Osteoblast (primary cell): Measurements from ENCODE around the gene VSIR. TPM values are rescaled to one million over a fixed set of nuclear protein-coding genes. Genes with fewer than 3 reads are reported as not detected.

ENCODE experiments used
- DNase-seq: peaks from one replicate; pipeline ENCODE4 v3.0.0; 2011; ENCODE audit warnings: low spot score, mixed read lengths; ENCODE audit not compliant: insufficient read length; ENCODE audit errors: missing footprints
- H2AFZ ChIP-seq: 2 replicates; pipeline ENCODE4 v1.6.0; 2011; ENCODE audit warnings: mild to moderate bottlenecking, low read length
- H3K27ac ChIP-seq: 2 replicates; pipeline ENCODE4 v1.5.1; 2011; ENCODE audit warnings: mild to moderate bottlenecking, low read depth, low read length, moderate library complexity
- H3K27me3 ChIP-seq: 2 replicates; pipeline ENCODE4 v1.6.0; 2012; ENCODE audit warnings: mild to moderate bottlenecking, control low read depth, inconsistent platforms, low read length, moderate library complexity; ENCODE audit not compliant: insufficient read depth
- H3K36me3 ChIP-seq: 2 replicates; pipeline ENCODE4 v1.5.1; 2011; ENCODE audit warnings: mild to moderate bottlenecking, low read length, control low read depth, moderate library complexity; ENCODE audit not compliant: insufficient read depth
- H3K4me1 ChIP-seq: 2 replicates; pipeline ENCODE4 v1.5.1; 2011; ENCODE audit warnings: mild to moderate bottlenecking, low read length, control low read depth, moderate library complexity; ENCODE audit not compliant: insufficient read depth
- H3K4me2 ChIP-seq: 2 replicates; pipeline ENCODE4 v1.6.0; 2011; ENCODE audit warnings: mild to moderate bottlenecking, low read length; ENCODE audit not compliant: insufficient read depth
- H3K4me3 ChIP-seq: fragments of 200-600 bp; sonication (generic); 3 replicates; pipeline ENCODE4 v1.5.1; 2012; ENCODE audit warnings: mild to moderate bottlenecking, low read length, inconsistent platforms; ENCODE audit not compliant: insufficient read depth
- H3K79me2 ChIP-seq: 2 replicates; pipeline ENCODE4 v1.6.0; 2012; ENCODE audit warnings: mild to moderate bottlenecking, low read length, control low read depth, inconsistent platforms; ENCODE audit not compliant: insufficient read depth
- H3K9me3 ChIP-seq: 2 replicates; pipeline ENCODE4 v1.5.1; 2011; ENCODE audit warnings: low read depth, low read length, control low read depth
- H4K20me1 ChIP-seq: 2 replicates; pipeline ENCODE4 v1.6.0; 2012; ENCODE audit warnings: mild to moderate bottlenecking, low read length, control low read depth; ENCODE audit not compliant: insufficient read depth
- total RNA-seq: library from RNA; depleted of rRNA; stranded (reverse); fragments of >200 nt; gene quantifications from 2 replicates; pipeline ENCODE4 v1.2.3, GENCODE V29; 2012
- TF ChIP-seq, protein P1 (sequence below): IDR thresholded peaks from 2 replicates; pipeline ENCODE4 v1.5.1; 2011; ENCODE audit warnings: mild to moderate bottlenecking, low read depth, low read length, moderate library complexity; ENCODE audit errors: extremely low read depth

Gene VSIR
- total RNA-seq, 1 donor = 75.3 TPM

- Histone ChIP-seq H3K27ac (no peak overlapping the region), H4K20me1 (no peaks in the 10 kb centered on the region)
Observed at GRCh38 chr10:71729161-71729636, 44.1 kb downstream of the VSIR start.

DNA sequence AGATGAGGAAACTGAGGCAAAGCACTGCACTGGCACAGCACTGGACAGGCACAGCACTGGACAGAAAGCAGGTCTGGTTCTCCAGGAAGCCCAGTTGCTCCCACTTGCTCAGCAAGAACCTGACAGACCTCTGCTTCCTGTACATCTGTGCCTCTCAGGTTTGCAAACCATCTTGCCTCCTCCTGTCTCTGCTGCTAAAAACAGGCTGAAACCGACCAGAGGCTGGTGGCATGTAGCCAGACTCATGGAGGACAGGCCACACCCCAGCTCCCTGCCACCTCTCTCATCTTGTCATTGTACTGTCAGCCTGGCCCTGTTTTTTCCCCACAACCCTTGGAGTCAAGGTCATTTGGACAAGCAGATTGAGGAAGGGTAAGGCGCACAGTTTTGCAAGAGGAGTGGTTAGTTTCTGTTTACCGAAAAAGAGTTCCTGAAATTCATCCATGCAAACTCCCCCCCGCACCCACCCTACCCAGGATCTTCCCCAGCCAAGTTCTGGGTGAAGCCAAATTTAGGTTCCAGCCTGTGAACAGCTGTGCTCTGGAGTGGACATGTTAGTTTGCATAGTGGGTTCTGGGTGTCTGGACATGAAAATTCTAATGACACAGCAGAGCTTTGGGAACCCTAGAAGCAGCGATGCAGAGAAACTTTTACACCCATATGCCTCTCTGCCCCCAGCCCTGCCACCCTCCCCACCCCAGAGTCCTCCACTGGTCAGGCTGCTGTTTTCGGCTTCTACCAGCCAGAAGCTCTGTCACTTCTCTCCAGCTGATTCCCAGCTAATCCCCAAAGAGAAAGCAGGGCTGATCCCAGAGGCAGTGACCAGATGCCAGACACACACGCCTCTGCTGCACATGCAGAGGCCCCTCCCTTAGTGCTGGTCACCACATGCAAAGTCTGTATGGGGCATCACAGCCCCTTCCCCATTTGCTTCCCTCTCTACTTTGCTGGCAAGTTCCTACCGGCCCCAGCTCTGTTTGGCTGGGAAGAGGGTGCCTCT lies 45.3 kb downstream of the VSIR start:
- peak; percentile 89 for DNase-seq
- H4K20me1 ChIP-seq = no peaks in the 10 kb centered on the region

More at GRCh38 chr10:71729161-71729636, 44.1 kb downstream of the VSIR start:
- H3K4me2 ChIP-seq = no peak overlapping the region
- H3K4me1 ChIP-seq = no peaks in the 10 kb centered on the region
- no peaks in the 10 kb centered on the region for H3K36me3 ChIP-seq
- H3K4me3 ChIP-seq = no peak overlapping the region
- H3K79me2 ChIP-seq = no peaks in the 10 kb centered on the region
- no peak overlapping the region for H2AFZ ChIP-seq
- peaks cover 5% of the 10 kb centered on the region for H3K27me3 ChIP-seq
- no peaks in the 10 kb centered on the region for H3K9me3 ChIP-seq
- TF ChIP-seq, protein P1, sequence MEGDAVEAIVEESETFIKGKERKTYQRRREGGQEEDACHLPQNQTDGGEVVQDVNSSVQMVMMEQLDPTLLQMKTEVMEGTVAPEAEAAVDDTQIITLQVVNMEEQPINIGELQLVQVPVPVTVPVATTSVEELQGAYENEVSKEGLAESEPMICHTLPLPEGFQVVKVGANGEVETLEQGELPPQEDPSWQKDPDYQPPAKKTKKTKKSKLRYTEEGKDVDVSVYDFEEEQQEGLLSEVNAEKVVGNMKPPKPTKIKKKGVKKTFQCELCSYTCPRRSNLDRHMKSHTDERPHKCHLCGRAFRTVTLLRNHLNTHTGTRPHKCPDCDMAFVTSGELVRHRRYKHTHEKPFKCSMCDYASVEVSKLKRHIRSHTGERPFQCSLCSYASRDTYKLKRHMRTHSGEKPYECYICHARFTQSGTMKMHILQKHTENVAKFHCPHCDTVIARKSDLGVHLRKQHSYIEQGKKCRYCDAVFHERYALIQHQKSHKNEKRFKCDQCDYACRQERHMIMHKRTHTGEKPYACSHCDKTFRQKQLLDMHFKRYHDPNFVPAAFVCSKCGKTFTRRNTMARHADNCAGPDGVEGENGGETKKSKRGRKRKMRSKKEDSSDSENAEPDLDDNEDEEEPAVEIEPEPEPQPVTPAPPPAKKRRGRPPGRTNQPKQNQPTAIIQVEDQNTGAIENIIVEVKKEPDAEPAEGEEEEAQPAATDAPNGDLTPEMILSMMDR = no peak
- no peak for DNase-seq

DNA sequence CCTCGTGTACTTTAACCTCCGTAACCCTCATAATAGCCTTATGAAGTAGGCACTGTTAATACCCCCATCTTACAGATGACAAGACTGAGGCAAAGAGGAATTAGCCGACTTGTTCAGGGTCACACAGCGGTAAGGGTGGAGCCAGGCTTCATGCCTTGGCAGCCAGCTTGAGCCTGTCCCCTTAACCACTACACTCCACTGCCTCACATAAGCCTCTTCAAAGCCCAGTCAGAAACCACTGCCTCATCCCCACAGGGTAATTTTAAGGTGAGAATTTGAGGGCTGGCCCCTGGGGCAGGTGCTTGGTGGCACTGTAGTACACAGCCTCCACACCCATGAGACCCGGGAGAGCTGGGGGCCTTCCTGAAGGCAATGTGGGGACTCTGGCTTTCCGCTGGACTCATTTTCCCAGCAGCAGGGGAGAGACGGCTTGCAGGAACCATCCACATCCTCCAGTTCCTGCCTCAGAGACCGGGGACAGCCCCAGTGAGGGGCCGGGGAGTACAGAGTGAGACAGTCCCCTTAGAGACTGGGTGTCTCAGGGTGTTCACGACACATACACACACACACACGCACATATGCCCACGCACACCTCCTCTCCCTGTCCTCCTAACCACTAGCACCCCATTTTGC lies 46.1 kb downstream of the VSIR start:
- TF ChIP-seq, protein P1 = no peak
- Histone ChIP-seq H3K4me2 (no peak overlapping the region), H3K27me3 (no peaks in the 10 kb centered on the region), H3K79me2 (no peaks in the 10 kb centered on the region), H3K4me1 (no peaks in the 10 kb centered on the region), H3K27ac (no peak overlapping the region), H3K9me3 (no peaks in the 10 kb centered on the region), H2AFZ (no peak overlapping the region), H4K20me1 (no peaks in the 10 kb centered on the region), H3K36me3 (no peaks in the 10 kb centered on the region), H3K4me3 (no peak overlapping the region)
- no peak for DNase-seq

More for the DNA sequence above, 45.3 kb downstream of the VSIR start:
- TF ChIP-seq, protein P1 = no peak
- no peak overlapping the region for H3K4me3 ChIP-seq
- H3K4me2 ChIP-seq = no peak overlapping the region
- no peaks in the 10 kb centered on the region for H3K4me1 ChIP-seq
- H2AFZ ChIP-seq = peak overlapping the region; percentile 4
- no peaks in the 10 kb centered on the region for H3K79me2 ChIP-seq
- H3K36me3 ChIP-seq = no peaks in the 10 kb centered on the region
- peaks cover 4% of the 10 kb centered on the region for H3K27me3 ChIP-seq
- no peak overlapping the region for H3K27ac ChIP-seq
- no peaks in the 10 kb centered on the region for H3K9me3 ChIP-seq

DNA sequence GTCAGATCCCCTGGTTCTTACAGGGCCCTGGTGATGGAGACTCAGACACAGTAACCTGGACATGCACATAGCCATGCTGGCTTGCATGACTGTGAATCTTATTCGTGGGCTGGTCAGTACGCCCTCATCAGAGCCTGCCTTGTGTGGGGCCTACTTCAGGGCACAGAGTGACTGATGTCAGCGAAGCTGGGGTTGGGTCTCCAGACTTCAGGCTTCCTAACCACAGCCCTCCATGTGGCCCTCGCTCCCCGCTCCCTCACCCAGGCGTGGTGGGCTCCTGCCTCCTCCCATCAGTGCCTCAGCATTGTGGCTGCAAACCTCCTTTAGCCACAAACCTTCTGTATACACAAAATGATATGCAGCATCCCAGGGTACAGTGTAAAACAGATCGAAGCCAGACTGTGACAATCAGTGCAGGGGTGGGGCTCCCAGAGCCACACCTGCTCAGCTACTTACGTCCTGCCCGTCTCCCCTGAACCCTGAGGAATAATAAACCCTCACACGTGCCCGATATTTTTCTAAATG lies 46.7 kb downstream of the VSIR start:
- Histone ChIP-seq H3K4me3 (no peak overlapping the region), H3K4me1 (no peaks in the 10 kb centered on the region), H3K27ac (no peak overlapping the region), H3K27me3 (no peaks in the 10 kb centered on the region), H2AFZ (no peak overlapping the region), H3K79me2 (no peaks in the 10 kb centered on the region), H4K20me1 (no peaks in the 10 kb centered on the region), H3K4me2 (no peak overlapping the region), H3K36me3 (no peaks in the 10 kb centered on the region), H3K9me3 (no peaks in the 10 kb centered on the region)
- TF ChIP-seq, protein P1 = no peak
- DNase-seq = no peak
